Stimulated activated CD8-positive, alpha-beta memory T cell treated with anti-CD3 and anti-CD28 coated beads, Interleukin-7, amount 100 ng/mL, for 4 hours (primary cell): ENCODE results near the gene PRND.
"Not testable (repeated sequence)": the region's sequence is repeated elsewhere in the genome, so short reads cannot be mapped to it uniquely, and the experiment has no call there.

Experiments used
- DNase-seq, 2 donors: peaks; one replicate each; pipeline ENCODE4 v3.0.0-alpha.2; 2020; ENCODE audit warnings: low read depth in 2 of 2

The PRND gene

GRCh38 chr20:4737857-4738627 is 16.3 kb downstream of the PRND start:
- DNase-seq, result no peak

GRCh38 chr20:4740774-4741431 is 19.2 kb downstream of the PRND start:
- peak; percentile 40 to 43 for DNase-seq

DNA sequence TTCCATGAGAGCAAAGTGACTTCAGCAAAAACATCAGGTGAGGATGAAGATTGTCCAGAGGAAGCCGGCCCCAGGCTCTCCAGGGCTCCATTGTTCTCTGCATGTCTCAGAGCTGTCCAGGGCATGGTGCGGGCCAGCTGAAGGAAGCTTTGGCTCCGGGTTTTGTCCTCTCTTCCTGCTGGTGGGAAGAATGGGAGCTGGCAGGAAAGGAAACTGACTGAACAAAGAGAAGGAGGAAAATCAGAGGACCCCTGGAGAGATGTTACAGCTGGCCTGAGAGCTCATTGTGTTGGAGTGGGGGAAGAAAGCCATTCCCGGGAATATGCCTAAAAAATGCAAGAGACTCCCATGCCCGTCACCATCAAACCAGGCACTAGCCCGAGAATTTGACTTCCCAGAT is 27.1 kb downstream of the PRND start:
- DNase-seq, result no peak

DNA sequence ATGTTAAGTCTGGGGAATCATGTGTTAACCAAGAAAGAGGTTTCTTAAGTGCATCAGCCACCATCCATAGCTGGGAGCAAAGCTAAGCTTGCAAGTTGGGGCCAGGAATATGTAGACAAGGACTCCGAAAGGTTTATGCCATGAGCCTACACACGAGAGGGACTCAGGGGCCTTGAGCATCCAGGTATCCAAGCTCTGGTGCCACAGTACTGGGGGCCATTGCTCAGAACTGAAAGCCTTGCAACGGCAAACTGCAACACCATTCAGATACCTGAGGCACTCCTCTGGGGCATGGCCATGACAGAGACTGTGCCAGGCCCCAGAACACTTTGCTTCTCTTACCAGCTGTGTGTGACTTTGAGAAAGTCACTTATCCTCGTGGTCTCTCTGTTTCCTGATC is 27.6 kb downstream of the PRND start:
- no peak for DNase-seq

DNA sequence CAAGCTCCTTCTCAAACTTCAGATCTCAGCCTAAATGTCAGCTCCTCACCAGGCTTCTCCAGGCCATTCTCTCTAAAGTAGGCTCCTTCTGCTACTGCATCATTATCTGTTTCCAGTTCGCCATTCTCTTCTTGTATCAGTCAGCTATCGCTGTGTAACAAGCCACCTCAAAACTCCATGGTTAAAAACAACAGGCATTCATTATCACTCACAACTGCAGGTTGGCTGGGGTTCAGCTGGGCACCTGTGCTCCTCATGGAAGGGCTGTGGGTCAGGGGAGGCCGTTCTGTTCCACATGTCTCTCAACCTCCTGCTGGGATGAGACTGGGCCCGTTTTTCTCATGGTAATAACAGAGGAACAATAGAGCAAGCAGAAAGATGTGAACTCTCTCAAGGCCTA is 28.7 kb downstream of the PRND start:
- no peak for DNase-seq

- peak; percentile 5 to 7 for DNase-seq
These were observed 37.6 kb downstream of the PRND start for GRCh38 chr20:4759100-4759884.

DNA sequence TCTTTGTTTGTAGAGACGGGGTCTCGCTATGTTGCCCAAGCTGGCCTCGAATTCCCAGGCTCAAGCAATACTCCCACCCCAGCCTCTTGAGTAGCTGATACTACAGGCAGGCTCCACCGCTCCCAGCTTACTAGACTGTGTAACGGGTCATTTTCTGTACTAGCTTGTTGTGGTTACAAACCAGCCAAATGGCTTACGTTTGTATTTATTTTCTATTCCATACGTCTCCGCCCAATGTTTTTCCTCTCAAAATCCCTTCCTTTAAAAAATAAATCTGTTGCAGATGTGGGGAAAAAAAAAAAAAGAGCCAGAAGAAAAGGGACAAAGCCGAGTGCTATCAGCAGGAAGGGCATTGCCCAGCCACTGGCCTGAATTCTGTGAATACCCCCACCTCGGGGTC is 41.6 kb downstream of the PRND start:
- DNase-seq, result no peak

DNA sequence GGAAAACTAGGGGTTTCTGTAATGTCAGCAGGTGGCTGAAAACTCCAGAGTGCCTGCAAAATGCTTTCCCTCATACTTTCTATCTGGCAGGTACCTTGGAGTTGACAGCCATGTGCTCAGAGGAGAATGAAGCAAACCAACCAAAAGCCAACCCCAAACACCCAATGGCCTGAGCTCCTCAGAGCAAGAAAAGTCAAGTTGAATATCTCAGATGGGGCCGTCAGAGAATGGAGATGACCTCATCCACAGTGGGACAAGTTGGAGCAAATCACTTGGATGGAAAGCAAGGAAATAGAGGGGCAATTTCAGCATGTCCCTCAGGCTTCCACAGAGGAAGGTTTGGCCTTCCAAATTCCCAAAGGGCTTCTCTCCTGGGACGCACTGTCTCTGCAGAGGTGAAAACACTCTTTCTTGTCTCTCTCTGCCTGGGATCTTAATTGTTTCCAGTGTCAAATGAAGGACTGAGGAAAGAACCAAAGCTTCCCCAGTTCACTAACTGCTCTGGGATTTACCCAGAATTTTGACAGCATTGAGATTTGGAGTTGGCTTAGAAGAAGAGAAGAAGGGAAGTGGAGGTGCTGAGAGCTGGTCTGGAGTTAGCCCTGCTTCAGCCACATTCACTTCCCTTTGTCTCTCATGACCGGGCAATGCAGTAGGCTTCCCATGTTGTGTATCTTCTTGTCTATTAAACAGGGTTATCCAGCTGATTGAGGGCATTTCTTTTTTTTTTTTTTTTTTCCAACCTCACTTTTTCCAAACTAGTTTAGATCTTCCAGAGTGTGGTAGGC is 42.2 kb downstream of the PRND start:
- DNase-seq, result no peak

DNA sequence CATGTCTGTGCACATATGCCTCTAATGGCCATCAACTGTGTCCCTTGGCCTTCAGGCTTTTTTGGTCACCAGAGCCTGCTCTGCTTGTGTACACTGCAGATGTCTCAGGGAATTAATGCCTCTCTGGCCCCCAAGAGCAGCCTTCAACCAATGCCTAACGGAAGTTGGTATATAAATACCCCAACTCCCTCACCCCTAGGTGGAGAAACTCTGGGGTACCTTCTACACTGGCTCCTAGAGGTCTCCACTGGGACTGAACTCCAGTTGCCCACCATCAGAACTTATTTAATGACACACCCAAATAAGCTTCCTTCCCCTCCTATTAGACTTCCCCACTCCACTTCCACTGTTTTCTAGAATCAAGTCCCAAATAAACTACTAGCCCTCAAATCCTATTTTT is 43.1 kb downstream of the PRND start:
- no peak for DNase-seq

DNA sequence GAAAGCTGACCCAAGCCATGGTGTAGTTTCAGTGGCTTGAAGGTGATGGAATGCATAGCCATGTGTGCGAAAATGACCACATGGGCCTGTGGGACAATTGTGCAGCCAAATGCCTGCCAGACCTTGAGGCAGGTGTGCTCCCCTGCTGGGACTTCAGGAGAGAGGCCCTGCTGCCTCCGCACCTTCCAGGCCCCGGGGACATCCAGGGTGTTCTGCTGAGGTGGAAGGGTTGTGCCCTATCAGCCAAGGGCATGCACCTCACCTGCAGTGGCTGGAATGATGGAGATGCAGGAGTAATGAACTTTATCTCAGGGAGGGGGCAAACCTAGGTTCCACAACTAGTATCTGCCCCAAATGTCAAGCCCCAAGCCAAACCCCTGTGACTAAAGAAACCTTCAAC is 44.0 kb downstream of the PRND start:
- no peak for DNase-seq

GRCh38 chr20:4766631-4767030 is 44.9 kb downstream of the PRND start:
- no peak for DNase-seq

DNA sequence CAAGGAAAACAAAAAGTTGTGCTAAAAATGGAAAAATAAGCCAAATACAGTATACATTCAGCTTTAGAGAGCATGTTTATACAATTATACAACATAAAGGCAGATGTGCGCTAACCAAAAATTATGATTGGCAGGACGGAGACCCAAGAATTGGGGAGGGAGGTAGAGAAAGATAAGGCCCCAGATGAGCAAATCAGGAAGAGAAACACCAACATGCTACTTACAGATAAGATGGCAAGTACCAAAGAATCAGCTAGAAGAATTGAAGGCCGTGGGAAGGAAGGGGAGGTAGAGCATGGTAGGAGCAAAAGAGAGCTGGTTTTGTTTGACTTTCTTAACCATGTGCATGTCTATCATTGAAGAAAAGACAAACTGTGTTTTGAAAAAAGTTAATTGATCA is 45.4 kb downstream of the PRND start:
- DNase-seq, result no peak

DNA sequence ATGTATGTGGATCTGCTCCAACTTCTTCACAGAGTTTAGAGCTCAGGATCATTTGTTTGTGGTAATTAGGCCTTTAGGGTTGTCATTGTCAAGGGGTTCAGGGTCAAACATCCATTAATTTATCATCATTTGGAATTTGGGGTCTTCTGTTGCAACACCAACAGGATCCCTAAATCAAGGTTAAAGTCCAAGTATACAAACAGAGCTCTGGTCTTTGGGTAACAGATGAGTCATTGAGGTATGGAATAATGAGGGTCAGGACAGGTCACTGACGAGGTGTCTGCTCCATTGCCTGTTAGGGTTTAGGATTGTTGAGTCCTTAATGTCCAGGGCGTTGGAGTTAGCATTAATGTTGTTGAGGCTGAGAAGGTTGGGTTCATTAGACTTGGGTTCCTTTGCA is 47.6 kb downstream of the PRND start:
- DNase-seq, result no peak

DNA sequence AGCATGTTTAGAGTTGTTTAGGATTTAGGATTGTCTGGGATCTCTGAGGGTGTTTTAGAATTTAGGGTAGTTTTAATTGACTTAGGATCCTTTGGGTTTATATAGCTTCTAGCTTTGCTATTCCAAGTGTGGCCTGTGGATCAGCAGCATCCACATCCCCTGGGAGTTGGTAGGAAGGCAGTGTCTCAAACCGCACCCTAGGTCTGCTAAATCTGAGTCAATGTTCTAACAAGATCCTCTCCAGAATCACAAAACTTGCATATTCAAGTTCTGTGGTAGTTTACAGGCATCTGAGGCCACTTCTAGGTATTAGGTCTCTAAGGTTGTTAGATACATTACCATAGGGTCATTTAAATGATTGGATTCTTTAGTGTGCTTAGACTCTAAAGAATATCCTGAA is 48.3 kb downstream of the PRND start:
- no peak for DNase-seq

DNA sequence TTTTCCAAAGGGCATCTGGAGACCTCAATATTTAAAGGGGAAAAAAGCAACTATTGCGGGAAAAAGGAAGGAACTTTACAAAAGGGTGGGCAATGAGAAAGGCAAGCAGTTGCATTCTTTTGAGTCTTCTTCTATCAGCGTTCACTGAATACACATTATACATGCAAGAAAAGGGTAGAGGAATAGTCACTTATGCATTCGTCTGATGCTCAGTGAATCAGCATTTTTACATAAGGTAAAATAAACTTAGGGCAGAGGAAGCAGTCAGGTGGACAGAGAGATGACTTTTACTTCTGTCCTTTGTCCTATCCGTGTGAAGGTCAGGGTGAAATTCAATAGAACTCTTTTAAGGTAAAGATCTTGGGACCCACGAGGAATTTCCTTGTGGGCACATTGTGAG is 49.3 kb downstream of the PRND start:
- no peak for DNase-seq

GRCh38 chr20:4772132-4772531 is 50.4 kb downstream of the PRND start:
- no peak for DNase-seq

- DNase-seq, result not testable (repeated sequence)
These were observed 51.3 kb downstream of the PRND start for GRCh38 chr20:4773014-4773413.

- no peak for DNase-seq
These were observed 52.0 kb downstream of the PRND start for GRCh38 chr20:4773736-4774135.

DNA sequence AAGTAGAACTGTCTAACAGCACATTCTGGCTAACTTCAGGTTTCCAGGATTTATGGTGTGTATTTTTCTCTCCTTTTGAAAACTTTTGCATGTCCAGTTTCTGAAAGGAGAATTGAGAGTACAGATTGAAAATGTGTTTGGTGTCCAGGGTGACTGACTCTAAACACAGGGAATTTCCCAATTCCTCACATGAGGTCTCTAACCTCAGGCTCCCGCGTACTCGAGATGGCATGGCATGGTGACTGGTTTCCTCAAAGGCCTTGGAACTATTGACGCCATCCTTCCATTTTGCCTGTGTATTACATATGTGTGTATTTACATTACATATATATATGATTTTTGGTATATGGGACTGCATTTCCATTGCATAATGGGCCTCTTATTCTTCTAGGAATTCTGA is 52.5 kb downstream of the PRND start:
- DNase-seq, result no peak

GRCh38 chr20:4775322-4776078 is 53.8 kb downstream of the PRND start:
- no peak for DNase-seq

DNA sequence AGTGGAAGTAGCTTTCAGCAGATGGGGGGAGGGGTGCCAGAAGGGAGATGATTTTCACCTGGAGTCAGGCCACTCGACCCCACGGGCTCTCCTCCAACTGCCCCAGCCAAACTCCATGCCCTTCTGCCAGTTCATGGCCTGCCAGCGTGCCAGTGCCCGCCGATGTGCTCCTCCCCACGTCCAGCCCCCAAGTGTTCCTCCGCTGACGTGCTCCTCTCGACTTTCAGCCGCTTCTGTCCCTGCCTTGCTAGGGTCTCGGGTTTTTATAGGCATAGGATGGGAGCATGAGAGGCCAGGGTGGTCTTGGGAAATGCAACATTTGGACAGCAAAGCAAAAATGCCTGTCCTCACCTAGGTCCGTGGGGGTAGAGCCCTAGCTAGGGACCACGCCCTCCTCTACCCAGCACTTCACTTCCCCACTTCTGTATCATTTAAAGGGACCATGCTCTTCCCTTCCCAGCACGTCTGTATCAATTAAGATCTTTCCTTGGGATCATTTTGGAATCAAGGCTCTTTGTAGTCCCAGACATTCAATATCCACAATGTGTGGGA is 54.4 kb downstream of the PRND start:
- no peak for DNase-seq
